Activated CD8-positive, alpha-beta memory T cell treated with anti-CD3 and anti-CD28 coated beads, Interleukin-2, amount 50 U/mL, for 24 hours (primary cell): ENCODE data around the gene PDIK1L.
A peak's percentile ranks its signal among the peaks of the same experiment; 100 is the strongest.

Source experiments
- DNase-seq: peaks from one replicate; pipeline ENCODE4 v3.0.0-alpha.2; 2020; ENCODE audit errors: extremely low read depth

The PDIK1L gene

GRCh38 chr1:26155370-26156284 is 44.0 kb downstream of the PDIK1L start:
- no peak for DNase-seq

GRCh38 chr1:26156285-26157038 is 44.8 kb downstream of the PDIK1L start:
- no peak for DNase-seq

- DNase-seq, result no peak
These were observed 46.8 kb downstream of the PDIK1L start for GRCh38 chr1:26158271-26158907.

- DNase-seq, result no peak
These were observed 47.5 kb downstream of the PDIK1L start, which contains the start of gene FAM110D for GRCh38 chr1:26158908-26159742. Gene FAM110D, plus strand, starts transcription at chr1:26159079. Its CDS starts 2,213 bp downstream, at chr1:26161292.

GRCh38 chr1:26159743-26160039 is 48.1 kb downstream of the PDIK1L start:
- no peak for DNase-seq

GRCh38 chr1:26160527-26161414 is 49.1 kb downstream of the PDIK1L start:
- no peak for DNase-seq

GRCh38 chr1:26161415-26162219 is 50.0 kb downstream of the PDIK1L start:
- DNase-seq, result no peak

- no peak for DNase-seq
These were observed 50.6 kb downstream of the PDIK1L start for GRCh38 chr1:26162220-26162709.

- DNase-seq, result no peak
These were observed 52.0 kb downstream of the PDIK1L start for GRCh38 chr1:26163684-26164035.

GRCh38 chr1:26164036-26164860 is 52.6 kb downstream of the PDIK1L start:
- DNase-seq, result no peak

- no peak for DNase-seq
These were observed 53.5 kb downstream of the PDIK1L start for GRCh38 chr1:26164861-26165842.

GRCh38 chr1:26166719-26167281 is 55.2 kb downstream of the PDIK1L start:
- DNase-seq, result no peak

GRCh38 chr1:26168410-26169197 is 57.0 kb downstream of the PDIK1L start, which contains the start of gene C1orf232:
Gene C1orf232, minus strand, starts transcription at chr1:26168963. Its CDS starts 464 bp downstream, at chr1:26168499.
- DNase-seq, result no peak

- DNase-seq, result no peak
These were observed 57.6 kb downstream of the PDIK1L start for GRCh38 chr1:26169198-26169554.

- peak; percentile 68 for DNase-seq
These were observed 58.2 kb downstream of the PDIK1L start, which contains the start of gene ZNF593 for GRCh38 chr1:26169669-26170471. Gene ZNF593, plus strand, starts transcription at chr1:26169908. Its CDS starts 76 bp downstream, at chr1:26169984.
